GM19025 (cell line): Measurements from ENCODE around the gene AQP12A.

Experiments
- ATAC-seq: cut with Tn5 transposase; IDR thresholded peaks from one replicate; pipeline ENCODE4 v1.9.1; 2021; ENCODE audit warnings: mild to moderate bottlenecking, low read depth, moderate library complexity; ENCODE audit not compliant: unreplicated experiment

Gene AQP12A

DNA sequence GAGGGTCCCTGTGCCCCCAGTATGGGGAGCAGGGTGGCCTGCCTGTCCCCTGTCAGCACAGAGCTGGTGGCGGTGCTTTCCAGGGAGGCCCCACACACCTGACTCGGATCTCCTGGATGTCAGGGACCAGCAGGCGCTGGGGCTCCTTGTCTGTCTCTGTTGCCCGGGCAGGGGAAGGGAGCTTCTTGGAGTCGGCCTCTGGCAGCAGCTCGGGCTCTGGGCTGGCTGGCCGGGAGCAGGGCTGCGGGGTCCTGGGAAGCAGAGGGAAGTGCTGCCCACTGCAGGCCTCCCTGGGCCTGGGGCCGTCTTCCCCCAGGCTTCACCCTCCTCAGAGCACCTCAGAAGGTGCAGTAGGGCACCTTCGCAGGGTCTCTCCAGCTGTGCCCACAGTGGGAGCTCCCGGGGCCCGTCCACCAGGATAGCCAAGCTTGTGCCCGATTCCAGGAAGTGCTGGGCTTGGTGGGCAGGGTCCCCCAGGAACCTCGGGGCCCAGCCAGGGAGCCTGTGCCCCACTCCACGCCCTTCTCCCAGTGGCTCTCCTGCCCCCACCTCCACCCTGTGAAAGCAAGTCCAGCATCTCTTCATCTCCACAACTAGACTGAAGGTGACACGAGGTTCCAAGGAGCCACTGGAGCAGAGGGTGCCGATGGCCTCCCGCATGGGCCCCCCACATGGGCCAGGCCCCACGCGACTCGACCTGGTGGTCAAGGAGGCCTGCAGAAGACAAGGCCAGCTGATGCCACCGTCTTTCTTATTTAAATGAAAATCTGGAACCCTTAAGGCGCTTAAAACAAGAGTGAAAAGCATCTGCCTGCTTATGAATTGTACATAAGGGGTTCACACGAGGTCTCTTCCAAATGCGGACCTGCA lies 28.2 kb downstream of the AQP12A start:
- no peak for ATAC-seq

DNA sequence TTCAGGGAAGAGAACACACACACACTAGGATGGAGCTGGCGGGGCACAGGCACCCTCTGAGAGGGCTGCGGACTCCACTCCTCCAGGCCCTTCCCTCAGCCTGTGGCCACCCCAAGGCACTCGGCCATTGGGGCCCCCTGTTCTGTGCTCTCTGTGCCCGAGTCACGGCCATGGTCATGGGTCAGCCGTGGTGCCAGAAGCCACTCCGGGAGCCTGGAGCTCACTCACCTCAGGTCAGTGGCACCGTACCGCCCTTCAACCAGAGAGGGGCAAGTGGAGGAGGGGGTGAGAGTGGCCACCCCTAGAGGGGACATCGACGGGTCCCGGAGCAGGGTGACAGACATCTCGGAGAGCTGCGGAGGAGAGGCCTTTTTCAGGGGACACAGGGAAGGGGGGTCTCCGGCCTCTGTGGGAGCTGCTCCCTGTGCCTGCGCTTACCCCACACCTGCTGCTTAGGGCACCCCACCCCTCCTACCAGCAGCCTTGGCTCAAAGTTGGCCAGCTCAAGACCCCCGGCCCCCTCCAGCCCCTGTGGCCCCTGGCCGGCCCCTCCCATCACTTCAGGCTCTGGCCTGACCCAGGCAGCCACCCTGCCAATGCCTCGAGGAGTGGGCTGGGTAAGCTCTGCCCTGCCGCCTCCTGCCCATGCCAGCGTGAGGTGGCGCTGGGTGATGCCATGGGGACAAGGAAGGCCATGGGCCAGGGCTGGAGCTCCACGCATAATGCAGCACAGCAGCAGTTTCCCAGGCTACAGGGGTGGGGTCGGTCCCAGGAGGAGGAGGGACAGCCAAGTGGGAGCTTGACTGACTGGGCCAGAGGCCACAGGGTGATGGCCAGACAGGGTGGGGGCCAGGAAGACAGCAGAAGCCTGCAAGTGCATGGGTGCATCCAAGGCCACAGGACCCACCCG lies 29.3 kb downstream of the AQP12A start:
- no peak for ATAC-seq

DNA sequence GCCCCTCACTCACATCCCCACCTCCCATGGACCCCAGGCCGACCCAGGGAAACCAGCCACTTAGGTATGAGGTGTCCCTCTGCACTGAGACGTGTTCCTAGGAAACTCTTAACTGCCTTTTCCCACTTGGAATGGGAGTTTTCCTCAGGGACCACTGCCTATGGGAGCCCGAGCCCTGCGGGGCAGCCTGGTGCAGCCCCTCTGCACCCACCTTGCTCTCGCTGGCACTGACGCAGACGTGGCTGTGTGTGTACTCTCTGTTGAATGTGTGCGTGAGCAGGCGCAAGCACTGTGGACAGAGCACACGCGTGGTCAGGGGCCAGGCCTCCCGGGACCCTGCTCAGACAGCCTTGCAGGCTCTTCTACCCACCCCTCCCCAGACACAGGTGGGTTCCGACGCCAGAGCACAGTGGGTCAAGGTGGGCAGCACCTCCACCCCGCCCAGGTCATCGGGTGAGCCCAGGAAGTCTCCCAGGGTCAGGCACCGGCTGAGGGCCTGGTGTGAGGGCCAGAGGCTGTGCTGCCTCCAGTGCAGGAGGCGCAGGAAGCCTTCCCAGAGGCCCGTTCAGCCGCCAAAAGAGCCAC lies 30.0 kb downstream of the AQP12A start:
- ATAC-seq = no peak

DNA sequence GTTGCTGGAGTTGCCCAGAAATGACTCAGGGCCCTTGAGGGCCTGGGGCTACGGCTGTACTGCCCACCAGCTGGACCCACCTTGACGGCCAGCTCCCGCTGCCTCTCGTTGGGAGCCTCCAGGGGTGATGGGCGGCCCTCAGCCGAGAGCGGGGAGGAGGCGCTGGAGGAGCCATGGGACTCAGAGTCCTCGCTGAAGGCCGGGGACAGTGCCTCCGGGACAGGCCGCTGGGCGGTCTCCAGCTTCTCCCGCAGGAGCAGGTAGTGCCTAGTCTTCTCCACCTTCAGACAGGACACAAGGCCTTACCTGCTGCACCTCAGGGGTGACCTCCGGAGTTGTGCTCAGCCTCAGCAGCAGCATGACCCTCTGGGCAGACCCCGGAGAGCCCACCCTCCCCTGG lies 30.7 kb downstream of the AQP12A start:
- ATAC-seq = no peak

DNA sequence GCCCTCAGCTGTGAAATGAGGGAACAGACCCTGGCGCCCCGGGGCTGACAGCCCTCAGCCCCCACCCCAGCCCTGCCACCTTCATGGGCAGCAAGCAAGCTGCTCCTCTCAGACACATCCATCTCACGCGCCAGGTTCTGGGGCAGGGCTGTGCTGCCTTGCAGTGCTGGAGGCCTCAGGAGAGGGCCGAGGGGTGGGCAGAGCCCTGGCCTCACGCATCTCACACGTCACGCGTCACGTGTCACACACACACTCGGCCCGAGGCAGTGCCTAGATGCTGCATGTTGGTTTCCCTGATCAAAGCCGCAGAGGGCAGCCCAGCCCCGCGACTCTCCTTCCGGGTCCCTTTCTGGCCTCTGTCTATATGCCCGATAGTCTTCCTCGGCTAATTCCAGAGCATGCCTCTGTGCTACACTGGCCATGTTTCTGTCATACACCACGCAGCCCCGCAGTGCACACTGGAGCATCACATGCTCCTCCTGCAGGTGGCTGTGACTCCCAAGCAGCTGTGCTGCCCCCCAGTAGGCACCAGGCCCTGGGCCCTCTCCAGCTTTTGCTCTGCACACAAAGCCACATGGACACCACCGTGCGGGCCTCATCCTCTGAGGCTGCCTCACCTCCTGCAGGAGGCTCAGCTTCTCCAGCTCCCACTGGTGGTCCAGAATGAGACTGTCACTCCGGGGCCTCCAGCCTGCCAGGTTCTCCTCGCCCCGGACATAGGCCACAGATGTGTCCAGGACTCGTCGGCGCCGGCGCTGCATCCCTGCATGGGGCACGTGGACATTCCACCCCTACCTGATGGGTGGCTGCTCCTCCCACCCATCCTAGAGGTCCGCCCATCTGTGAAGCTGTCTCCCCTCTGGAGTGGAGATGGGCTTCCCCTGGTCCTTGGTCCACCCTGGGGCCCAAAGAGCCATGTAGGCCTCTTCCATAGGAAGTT lies 31.4 kb downstream of the AQP12A start:
- ATAC-seq = no peak

DNA sequence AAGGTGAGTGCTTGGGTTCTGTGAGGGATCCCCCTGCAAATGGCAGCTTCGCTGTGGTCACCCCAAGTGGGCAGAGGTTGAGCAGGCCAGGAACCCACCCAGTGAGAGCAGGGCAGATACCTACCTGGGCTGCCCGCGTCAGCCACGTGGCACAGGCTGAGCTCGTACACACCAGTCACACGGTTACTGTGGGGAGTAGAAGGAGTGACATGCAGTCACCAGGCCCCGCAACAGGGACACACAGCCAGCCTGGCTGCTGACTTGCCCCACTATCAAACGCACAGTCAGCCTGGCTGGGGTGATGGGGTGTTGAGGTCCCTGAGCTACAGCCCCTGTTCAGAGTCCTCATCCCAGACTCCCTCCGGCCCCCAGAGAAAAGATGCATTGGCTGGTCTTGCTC lies 32.2 kb downstream of the AQP12A start:
- ATAC-seq = no peak

DNA sequence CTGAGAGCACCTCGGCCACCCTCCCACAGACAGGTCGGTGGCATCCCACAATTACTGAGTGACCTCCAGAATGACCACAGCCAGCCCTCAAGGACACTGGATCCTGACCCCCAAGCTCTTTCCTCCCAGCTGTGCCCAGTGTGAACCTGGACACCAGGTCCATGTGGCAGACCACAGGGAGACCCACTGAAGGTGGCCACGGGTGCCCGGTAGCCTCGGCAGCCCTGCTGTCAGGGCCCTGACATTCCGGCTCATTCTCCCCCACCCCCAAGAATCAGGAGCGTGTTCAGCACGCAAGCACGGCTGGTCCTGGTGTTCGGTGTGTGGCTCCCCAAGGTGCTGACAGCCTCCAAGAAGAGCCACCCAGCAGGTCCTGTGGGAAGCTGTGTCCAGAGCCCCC lies 32.8 kb downstream of the AQP12A start:
- ATAC-seq = no peak

DNA sequence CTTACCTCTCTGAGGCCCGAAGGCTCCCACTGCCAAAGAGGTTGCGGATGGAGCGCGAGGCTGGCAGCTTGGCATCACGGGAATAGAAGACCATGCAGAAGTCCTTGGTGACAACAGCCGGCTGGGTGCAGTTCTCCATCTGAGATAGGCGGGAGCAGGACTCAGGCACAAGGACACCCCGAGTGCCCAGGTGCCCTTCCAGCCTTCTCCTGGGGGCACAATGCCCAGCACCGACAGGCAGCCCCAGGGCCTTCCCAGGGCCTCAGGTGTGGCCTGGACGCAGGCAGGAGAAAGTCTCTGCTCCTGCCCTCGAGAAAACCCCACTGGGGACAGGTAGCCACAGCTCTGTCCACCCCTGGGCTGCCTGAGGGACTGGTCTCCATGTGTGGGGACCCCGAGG lies 33.6 kb downstream of the AQP12A start:
- ATAC-seq = no peak

DNA sequence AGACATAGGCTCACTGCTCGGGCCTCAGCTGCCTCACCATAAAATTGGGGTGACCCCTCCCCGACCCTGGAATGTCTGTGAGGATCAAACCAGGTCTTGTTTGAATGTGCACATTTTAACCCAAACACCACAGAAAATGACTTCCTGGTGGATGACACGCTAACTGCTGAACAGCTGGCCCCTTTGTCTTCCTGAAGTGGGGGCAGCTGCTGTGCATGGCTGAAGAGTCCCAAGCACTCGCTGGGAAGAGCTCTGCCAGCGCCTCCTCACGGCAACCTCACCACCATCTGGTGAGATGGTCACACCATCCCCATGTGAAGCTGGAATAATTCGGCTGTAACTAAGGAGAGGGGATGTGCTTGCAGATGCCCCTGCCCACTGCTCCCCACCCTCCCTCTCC lies 34.0 kb downstream of the AQP12A start:
- ATAC-seq = no peak

DNA sequence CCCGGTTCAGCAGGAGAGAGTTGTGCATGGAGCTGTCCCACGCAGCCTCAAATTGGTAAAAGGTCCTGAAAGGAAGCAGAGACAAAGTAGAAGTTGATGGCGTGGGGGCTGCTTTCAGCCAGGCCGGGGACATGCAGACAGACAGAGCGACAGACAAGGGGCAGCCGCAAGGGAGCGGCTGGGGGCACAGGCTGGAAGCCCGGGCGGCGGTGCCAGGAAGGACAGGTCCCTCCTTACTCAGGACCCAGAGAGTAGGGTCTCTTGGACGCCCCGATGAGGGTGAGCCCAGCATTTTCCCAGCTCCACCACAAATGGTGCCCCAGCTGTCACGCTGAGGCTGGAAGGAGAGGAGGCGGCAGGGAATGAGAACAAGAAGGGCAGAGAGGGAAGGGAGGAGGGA lies 35.2 kb downstream of the AQP12A start:
- no peak for ATAC-seq

DNA sequence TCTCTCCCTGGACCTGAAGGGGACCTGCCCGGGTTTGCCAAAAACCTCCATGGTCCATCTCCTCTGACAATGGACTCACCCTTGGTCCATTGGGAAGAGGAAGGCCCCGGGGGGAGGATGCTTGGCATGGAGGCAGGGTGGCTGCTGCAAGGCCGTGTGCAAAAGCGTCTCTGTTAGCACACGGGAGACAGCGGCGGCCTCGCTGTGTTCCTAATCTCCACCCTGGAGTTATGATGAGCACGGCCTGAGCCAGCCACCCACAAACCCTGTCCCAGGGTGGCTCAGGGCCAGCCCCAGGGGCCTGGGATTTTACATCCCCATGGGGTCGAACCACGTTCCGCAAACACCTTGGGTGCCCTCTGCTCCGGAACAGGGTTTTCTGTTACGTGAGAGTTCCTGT lies 35.8 kb downstream of the AQP12A start:
- ATAC-seq = no peak

DNA sequence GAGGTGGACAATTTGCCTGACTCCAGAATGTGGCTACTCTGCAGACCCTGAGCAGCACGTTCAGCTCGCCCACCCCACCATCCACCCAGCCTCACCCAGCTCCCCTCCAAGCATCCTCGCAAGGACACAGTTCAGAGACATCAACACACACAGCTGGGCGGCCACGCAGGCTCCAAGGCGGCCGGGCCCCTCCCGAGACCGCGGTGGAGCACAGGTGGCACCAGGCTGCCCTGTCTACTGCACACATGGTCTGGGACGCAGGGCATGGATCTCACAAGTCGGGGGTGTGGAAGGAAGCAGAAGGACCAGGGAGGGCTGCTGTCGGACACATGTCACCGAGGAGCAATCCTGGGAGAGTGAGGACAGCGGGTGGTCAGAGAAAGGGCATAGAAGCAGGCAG lies 36.2 kb downstream of the AQP12A start:
- ATAC-seq = no peak

DNA sequence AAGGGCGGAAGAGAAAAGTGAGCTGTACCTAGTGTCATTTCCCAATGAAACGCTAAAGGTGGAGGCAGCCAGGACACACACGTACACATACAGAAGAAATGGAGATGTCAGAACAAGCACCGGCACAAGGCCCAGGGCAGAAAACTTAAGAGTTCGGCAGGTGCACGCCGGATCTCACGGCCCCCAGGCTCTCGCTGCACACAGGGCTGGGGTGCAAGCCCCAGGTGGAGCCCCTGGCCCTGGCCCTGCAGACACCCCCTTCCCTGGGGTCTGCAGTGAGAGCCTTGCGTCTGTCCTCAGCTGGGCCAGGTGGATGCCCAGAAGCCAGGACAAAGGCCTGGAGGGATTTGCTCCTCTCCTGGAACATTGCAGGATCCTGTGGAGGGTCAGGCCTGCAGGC lies 36.7 kb downstream of the AQP12A start:
- no peak for ATAC-seq

DNA sequence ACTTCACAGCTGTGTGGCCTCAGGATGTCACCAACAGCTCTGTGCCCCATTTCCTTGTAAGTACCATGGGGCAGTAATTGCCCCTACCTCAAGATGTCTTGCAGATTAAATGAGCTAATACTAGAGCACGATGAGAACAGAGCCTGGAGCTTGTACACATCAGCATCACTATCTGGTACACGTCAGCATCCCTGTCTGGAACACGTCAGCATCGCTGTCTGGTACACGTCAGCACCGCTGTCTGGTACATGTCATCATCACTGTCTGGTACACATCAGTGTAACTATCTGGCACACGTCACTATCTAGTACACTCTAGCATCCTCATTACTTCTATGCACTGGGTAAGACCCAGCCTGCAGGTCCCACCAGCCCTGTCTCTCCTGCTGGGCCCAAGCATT lies 37.2 kb downstream of the AQP12A start:
- ATAC-seq = no peak

DNA sequence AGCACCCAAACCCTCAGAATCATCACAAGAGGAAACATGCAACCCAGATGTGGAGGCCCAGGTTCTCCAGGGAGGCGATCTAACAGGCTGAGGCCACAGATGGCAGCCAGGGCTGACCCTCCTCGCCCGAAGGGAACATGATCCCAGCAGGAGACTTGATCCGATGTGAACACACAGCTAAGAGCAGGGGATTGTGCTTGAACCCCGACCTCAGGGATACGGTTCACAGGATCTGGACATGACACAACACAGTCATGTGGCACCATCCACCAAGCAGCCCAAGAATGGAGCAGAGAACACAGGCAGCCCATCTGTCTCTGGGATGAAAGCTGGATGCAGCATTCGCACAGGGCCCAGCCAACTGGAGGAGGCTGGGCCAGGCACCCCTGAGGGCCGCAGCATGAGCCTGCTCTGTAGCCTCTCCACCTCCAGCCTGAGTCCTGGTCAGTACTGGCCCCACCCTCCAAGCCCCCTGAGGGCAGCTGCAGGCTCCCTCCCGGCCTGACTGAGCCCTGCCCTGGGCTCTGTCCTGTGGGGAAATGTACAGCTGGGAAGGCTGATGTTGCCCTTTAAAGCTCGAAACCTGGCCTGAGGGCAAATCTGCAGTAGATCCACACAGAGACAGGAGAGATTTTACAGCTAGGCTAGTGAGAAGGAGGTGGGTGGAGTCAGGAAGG lies 39.0 kb downstream of the AQP12A start:
- ATAC-seq = no peak

DNA sequence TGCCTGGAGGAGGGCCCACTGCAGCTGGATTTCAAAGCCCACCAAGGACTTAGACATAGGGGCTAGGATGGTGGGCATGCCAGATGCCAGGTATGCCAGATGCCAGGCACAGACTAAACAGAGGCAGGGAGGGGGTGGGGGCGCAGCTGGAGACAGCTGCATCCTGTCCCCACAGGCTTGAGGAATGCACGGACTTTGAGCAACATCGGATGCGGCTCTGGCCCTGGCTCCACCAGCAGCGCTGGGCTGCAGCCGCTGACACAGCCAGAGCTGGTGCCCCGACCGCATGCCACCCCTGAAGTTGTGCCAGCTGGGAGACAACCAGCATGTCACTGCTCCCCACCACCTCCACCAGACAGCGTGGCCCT lies 39.5 kb downstream of the AQP12A start:
- ATAC-seq = no peak

DNA sequence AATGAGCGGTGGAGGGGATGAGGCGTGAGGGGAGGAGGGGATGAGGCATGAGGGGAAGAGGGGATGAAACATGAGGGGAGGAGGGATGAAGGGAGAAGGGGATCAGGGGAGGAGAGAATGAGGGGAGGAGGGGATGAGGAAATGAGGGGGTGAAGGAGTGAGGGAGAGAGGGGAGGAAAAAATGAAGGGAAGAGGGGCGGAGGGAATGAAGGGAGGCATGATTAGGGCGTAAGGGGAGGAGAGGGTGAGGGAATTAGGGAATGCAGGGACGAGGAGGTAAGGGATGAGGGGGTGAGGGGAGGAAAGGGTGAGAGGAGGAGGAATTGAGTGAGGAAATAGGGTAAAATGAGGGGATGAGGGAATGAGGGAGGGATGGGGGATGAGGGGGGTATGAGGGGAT lies 40.5 kb downstream of the AQP12A start:
- no peak for ATAC-seq

DNA sequence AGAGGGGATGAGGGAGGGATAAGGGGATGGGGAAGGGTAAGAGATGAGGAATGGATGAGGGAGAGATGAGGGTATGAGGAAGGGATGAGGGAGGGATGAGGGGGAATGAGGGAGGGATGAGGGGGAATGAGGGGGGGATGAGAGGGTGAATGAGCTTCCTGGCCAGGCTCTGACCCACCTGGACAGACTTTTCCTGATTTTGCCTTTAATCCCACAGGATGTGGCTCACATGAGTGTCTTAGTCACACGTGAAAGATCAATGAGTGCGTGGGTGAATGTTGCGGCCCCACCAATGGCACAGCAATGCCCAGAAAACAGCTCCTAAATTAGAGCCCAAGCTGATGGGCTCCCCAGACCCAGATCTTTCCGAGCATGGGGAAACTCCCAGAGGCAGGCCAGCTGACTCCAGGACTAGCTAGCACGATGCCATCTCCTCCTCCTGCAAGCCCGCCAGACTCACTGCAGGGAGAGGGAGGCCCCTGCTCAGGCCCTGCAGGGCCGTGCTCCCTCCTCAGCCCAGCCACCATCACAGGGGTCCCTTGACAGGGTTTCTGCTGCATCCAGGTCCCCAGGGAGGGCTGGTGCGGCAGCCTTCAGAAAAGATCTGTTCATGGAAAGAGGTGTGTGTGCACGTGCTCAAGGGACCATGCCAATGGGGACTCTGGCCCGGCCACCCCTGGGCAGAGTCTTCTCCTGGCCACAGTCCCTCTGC lies 41.4 kb downstream of the AQP12A start:
- no peak for ATAC-seq
